Measurements from ENCODE around the gene PDZD7.

Gene PDZD7

DNA sequence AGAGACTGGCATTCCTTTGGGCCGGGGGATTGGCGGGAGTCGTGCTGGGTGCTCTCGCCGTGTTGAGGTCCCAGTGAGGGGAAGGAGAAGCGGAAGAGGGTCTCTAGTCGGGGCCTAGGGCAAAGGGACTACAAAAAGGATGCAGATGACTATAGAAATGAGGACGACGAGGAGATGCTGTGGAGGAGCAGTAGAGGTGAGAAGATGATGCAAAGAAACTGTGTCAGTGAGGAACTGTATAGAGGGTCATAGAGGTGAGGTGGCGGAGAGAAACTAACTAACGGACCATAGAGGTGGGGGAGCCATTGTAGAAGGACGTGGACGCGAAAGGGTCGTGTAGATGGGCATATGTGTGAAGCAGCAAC lies 43.3 kb downstream of the PDZD7 start:
- no peak for TF ChIP-seq Cebpa-rat (IDR thresholded peaks at IDR 0.05)
- Histone ChIP-seq H3K4me3 (peak overlapping the region; percentile 76 to 95 (median 86)), H3K27ac (peak overlapping the region; percentile 38 to 88 (median 77); a peak in 21 of 22 replicates), H3K4me2 (peak overlapping the region; percentile 96 to 100 (median 98)), H3K9me3 (replicated peaks in 1 of 11) (no peaks in the 10 kb centered on the region), H3K36me3 (peaks cover 54 to 82% (median 67%) of the 10 kb centered on the region in 11 experiments), H3K27me3 (no peaks in the 10 kb centered on the region), H4K20me1 (peaks cover 0 to 65% (median 35%) of the 10 kb centered on the region in 11 experiments; a peak in 16 of 22 replicates), H3K4me1 (peaks cover 39 to 50% (median 45%) of the 10 kb centered on the region in 10 experiments), H3K9ac (peak overlapping the region; percentile 78 to 88 (median 84))

DNA sequence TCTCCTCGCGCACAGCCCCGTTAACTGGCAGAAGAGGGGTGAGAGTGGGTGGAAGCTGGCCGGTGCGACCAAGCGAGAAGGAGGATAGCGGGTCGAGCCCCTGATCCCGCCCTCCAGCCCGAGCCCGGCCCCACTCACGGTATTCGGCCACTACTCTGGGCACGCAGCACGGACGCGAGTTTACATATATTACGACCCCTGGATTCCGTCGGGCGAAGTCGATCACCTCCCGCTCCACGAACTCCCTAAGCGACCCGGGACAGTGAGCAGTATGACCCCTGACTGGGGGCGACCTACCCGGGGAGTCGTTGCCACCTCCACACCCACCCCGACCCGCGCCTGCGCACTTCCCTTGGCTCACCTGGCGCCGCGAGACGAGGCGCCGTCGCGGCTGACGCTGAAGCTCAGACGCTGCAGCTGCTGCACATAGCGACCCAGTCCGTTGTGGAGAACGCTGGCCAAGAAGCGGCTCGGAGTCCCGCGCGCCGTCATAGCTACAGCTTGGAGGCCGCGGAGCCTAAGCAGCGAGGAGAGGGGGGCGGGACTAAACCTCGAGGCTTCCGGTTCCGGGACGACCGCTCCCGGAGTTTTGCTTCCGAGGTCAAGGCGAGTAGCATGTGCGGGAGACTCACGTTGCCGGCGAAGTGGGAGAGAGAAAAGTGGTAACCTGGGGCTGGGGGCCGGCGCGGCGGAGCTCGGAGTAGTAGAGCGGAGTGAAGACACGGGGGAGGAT lies 43.8 kb downstream of the PDZD7 start, which contains the start of the genes MRPL43 and TWNK:
MRPL43 (minus strand) TSS at position 546 of the 733 bp plus-strand sequence; CDS start at position 492, 54 bp downstream.
TWNK (plus strand) TSS at position 592 of the 733 bp plus-strand sequence. CDS start 668 bp downstream, outside the sequence.
- Histone ChIP-seq H3K9me3 (replicated peaks in 1 of 11) (no peaks in the 10 kb centered on the region), H3K4me1 (peaks cover 39 to 50% (median 45%) of the 10 kb centered on the region in 10 experiments), H3K27ac (peak within 1 kb of the TSS; percentile 38 to 88 (median 77); a peak in 21 of 22 replicates), H3K36me3 (peaks cover 54 to 82% (median 68%) of the 10 kb centered on the region in 11 experiments), H3K9ac (peak within 1 kb of the TSS; percentile 78 to 88 (median 84)), H3K27me3 (no peaks in the 10 kb centered on the region), H4K20me1 (peaks cover 0 to 60% (median 34%) of the 10 kb centered on the region in 11 experiments; a peak in 16 of 22 replicates), H3K4me2 (peak within 1 kb of the TSS; percentile 96 to 100 (median 98)), H3K4me3 (peak within 1 kb of the TSS; percentile 76 to 95 (median 86))
- no peak for TF ChIP-seq Cebpa-rat (IDR thresholded peaks at IDR 0.05)

DNA sequence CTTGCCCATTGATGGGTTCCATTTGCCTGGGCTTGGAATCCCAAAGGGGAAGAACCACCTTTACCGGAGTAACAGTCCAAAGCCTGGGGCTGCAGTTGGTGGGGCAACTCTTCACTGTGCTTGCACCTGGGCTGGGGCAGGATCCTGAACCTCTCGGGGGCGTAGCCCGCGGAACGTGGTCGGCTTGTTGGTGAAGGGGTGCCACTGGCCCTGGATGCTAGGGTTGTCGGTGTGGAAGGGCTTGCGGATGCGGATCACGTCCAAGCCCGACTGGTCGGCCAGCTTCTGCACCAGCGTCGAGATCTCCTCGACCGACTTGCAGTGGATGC lies 44.3 kb downstream of the PDZD7 start:
- Histone ChIP-seq H3K27me3 (no peaks in the 10 kb centered on the region), H3K4me1 (peaks cover 39 to 50% (median 45%) of the 10 kb centered on the region in 10 experiments), H3K9ac (peak overlapping the region; percentile 78 to 88 (median 84)), H3K4me3 (peak overlapping the region; percentile 76 to 95 (median 86)), H3K9me3 (replicated peaks in 1 of 11) (no peaks in the 10 kb centered on the region), H3K4me2 (peak overlapping the region; percentile 96 to 100 (median 98)), H3K27ac (peak overlapping the region; percentile 38 to 88 (median 77); a peak in 18 of 22 replicates), H4K20me1 (peaks cover 0 to 56% (median 34%) of the 10 kb centered on the region in 11 experiments; a peak in 16 of 22 replicates), H3K36me3 (peaks cover 52 to 82% (median 65%) of the 10 kb centered on the region in 11 experiments)
- no peak for TF ChIP-seq Cebpa-rat (IDR thresholded peaks at IDR 0.05)

DNA sequence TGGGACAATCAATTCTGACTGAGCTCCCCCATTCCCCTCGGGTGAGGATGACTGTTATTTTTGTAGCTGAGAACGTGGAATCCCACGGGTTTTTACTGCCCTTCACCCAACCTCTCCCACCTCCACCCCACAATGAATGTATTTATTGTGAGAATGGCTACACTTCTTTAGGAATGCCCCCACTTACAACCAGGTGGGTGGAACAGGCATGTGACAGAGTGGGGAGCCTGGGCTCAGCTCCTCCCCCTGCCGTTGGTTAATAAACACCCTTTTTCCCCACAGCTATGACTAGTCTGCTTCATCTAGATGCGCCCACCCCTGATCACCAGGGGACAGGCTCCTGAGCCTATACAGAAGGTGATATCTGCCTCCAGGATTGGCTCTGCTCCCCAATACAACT lies 45.6 kb downstream of the PDZD7 start:
- peaks cover 52 to 82% (median 65%) of the 10 kb centered on the region in 11 experiments for H3K36me3 ChIP-seq
- no peaks in the 10 kb centered on the region for H3K27me3 ChIP-seq
- no peak overlapping the region for H3K27ac ChIP-seq
- peak overlapping the region in 3 of 11 experiments; percentile 96 to 98 (median 98); a peak in 1 of 22 replicates for H3K4me2 ChIP-seq
- H3K9me3 ChIP-seq (replicated peaks in 1 of 11): no peaks in the 10 kb centered on the region
- peaks cover 0 to 43% (median 22%) of the 10 kb centered on the region in 11 experiments; a peak in 14 of 22 replicates for H4K20me1 ChIP-seq
- no peak overlapping the region for H3K4me3 ChIP-seq
- TF ChIP-seq Cebpa-rat (IDR thresholded peaks at IDR 0.05): no peak
- peak overlapping the region in 4 of 11 experiments; percentile 4 to 31 (median 14); a peak in 3 of 22 replicates for H3K9ac ChIP-seq
- H3K4me1 ChIP-seq: peaks cover 36 to 43% (median 41%) of the 10 kb centered on the region in 10 experiments

DNA sequence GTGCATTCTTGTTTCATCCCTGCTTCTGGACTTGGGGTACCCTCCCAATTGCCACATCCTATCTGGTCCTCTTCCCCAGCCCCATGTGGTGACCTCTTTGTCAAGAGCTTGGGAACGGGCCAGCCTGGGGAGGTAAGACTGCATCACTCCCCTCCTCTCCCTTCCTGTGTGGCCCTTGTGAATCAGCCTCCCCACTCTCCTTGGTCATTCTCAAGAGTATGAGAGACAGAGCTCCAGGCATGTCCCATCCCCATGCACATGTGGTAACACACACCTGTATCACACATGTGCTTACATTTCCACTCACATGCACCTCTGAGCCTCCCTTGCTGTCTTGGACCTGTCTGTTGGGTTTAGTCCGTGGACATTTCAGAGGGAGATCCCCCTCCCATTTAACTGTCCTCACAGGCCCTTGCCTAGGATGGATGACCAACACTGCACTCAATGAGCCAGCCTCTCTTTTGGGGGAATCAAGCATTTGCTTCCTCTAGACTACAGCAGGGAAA lies 46.2 kb downstream of the PDZD7 start:
- no peak for TF ChIP-seq Cebpa-rat (IDR thresholded peaks at IDR 0.05)
- H3K9ac ChIP-seq: peak overlapping the region in 2 of 11 experiments; percentile 14 to 31; a peak in 2 of 22 replicates
- no peaks in the 10 kb centered on the region for H3K9me3 ChIP-seq (replicated peaks in 1 of 11)
- H3K36me3 ChIP-seq: peaks cover 52 to 82% (median 65%) of the 10 kb centered on the region in 11 experiments
- H3K4me2 ChIP-seq: no peak overlapping the region
- H3K4me3 ChIP-seq: no peak overlapping the region
- no peak overlapping the region for H3K27ac ChIP-seq
- peaks cover 30 to 37% (median 35%) of the 10 kb centered on the region in 10 experiments for H3K4me1 ChIP-seq
- H4K20me1 ChIP-seq: peaks cover 0 to 37% (median 16%) of the 10 kb centered on the region in 11 experiments; a peak in 13 of 22 replicates
- H3K27me3 ChIP-seq: no peaks in the 10 kb centered on the region

DNA sequence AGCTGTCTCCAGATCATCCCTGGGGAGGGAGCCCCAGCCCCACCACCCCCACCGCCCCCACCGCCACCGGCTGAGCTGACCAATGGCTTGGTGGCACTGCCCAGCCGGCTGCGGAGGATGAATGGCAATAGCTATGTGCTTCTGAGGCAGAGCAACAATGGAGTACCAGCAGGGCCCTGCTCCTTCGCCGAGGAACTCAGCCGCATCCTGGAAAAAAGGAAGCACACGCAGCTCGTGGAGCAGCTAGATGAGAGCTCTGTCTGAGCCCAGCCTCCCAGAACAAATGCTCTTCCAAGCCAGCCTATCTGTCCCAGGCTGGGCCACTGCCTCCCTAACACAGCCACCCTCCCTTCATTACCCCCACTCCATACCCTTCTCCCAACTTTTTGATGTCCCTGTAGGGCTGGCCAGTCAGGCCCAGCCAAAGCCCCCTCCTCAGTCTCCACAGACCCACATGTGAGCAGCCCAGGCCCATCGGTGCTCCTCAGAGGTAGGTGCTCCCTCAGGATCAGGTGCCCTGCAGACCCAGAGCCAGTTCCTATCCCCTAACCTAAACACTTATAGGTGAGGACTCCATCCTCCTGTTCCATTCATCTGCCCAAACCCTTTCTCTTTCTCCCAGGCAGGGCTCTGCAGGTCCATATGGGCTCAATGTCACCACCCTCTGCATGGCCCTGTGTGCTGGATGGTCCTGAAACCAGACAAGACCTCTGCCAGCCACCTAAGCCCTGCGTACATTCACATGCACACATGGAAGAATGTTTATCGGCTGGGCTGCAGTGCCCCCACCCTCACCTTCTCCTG lies 46.9 kb downstream of the PDZD7 start:
- peaks cover 23 to 30% (median 29%) of the 10 kb centered on the region in 10 experiments for H3K4me1 ChIP-seq
- H3K27me3 ChIP-seq: no peaks in the 10 kb centered on the region
- TF ChIP-seq Cebpa-rat (IDR thresholded peaks at IDR 0.05): no peak
- H3K4me3 ChIP-seq: no peak overlapping the region
- no peak overlapping the region for H3K9ac ChIP-seq
- no peak overlapping the region for H3K27ac ChIP-seq
- no peaks in the 10 kb centered on the region for H3K9me3 ChIP-seq (replicated peaks in 1 of 11)
- no peak overlapping the region for H3K4me2 ChIP-seq
- H4K20me1 ChIP-seq: peaks cover 0 to 31% (median 10%) of the 10 kb centered on the region in 11 experiments; a peak in 12 of 22 replicates
- peaks cover 50 to 82% (median 67%) of the 10 kb centered on the region in 11 experiments for H3K36me3 ChIP-seq

DNA sequence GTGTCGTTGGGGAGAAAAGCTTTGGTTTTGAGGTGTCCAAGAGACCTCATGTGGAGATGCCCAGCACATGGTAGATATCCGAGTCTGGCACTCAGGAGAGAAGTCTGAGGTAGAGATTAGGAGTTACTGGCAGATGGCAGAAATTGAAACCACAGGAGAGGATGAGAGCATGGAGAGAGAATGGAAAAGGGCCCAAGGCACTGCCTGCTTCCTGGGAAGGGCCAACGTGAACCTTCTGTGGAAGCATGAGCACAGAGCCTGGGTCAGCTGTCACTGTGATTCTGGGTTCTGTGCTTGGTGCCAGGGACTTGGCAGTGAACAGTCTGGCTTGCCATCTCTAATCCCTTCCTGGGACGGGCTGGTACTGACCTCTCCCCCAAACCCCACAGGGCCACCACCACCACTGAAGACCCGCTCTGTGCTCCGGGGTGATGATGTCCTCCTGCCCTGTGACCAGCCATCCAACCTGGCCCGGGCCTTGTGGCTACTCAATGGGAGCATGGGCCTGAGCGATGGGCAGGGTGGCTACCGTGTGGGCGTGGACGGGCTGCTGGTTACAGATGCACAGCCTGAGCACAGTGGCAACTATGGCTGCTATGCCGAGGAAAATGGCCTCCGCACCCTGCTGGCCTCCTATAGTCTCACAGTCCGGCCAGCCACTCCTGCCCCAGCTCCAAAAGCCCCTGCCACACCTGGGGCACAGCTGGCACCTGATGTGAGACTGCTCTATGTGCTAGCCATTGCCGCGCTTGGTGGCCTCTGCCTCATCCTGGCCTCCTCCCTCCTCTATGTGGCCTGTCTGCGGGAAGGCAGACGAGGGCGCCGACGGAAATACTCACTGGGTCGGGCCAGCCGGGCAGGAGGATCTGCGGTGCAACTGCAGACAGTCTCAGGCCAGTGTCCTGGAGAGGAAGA lies 47.8 kb downstream of the PDZD7 start:
- peaks cover 50 to 82% (median 68%) of the 10 kb centered on the region in 11 experiments for H3K36me3 ChIP-seq
- H3K27me3 ChIP-seq: no peaks in the 10 kb centered on the region
- H3K27ac ChIP-seq: no peak overlapping the region
- peaks cover 14 to 21% (median 20%) of the 10 kb centered on the region in 10 experiments for H3K4me1 ChIP-seq
- H3K4me3 ChIP-seq: no peak overlapping the region
- H3K9ac ChIP-seq: no peak overlapping the region; a peak in 1 of 22 replicates
- H4K20me1 ChIP-seq: peaks cover 0 to 22% (median 5%) of the 10 kb centered on the region in 11 experiments; a peak in 8 of 22 replicates
- no peak overlapping the region for H3K4me2 ChIP-seq
- H3K9me3 ChIP-seq (replicated peaks in 1 of 11): no peaks in the 10 kb centered on the region
- no peak for TF ChIP-seq Cebpa-rat (IDR thresholded peaks at IDR 0.05)

Data from BLaER1 treated with 17β-estradiol and CSF1 and Interleukin-3, amounts not matched to agents 10 nM and 100 nM (cell line).